Ramos (cell line): ENCODE measurements around the gene SIRT3.
"Not testable (repeated sequence)": the region's sequence is repeated elsewhere in the genome, so short reads cannot be mapped to it uniquely, and the experiment has no call there.

Source experiments
- in situ Hi-C: fragments of 300-500 bp; cut with MboI; formaldehyde crosslinking; loops from one replicate; pipeline ENCODE4 v1.14.3; 2022; ENCODE audit warnings: low sequenced_read_pairs; ENCODE audit not compliant: unreplicated experiment

Gene SIRT3

GRCh38 chr11:206526-207207 lies 29.5 kb downstream of the SIRT3 start:
- in situ Hi-C loops = no loop called here

- in situ Hi-C loops = no loop called here
Measured at GRCh38 chr11:206002-206384, 30.1 kb downstream of the SIRT3 start.

- in situ Hi-C loops = no loop called here
Measured at GRCh38 chr11:205221-206001, 30.7 kb downstream of the SIRT3 start.

GRCh38 chr11:204587-205109 lies 31.5 kb downstream of the SIRT3 start:
- in situ Hi-C loops = no loop called here

- in situ Hi-C loops = no loop called here
Measured at GRCh38 chr11:203945-204586, 32.1 kb downstream of the SIRT3 start.

- in situ Hi-C loops = no loop called here
Measured at GRCh38 chr11:203056-203944, 32.8 kb downstream of the SIRT3 start.

GRCh38 chr11:202490-202889 lies 33.7 kb downstream of the SIRT3 start:
- in situ Hi-C loops = no loop called here

- in situ Hi-C loops = no loop called here
Measured at GRCh38 chr11:201966-202365, 34.2 kb downstream of the SIRT3 start.

- in situ Hi-C loops = no loop called here
Measured at GRCh38 chr11:200224-201003, 35.7 kb downstream of the SIRT3 start.

GRCh38 chr11:199782-200181 lies 36.4 kb downstream of the SIRT3 start:
- in situ Hi-C loops = no loop called here

- in situ Hi-C loops = no loop called here
Measured at GRCh38 chr11:199004-199581, 37.0 kb downstream of the SIRT3 start.

- in situ Hi-C loops = no loop called here
Measured at GRCh38 chr11:198236-198806, 37.8 kb downstream of the SIRT3 start.

GRCh38 chr11:197741-198235 lies 38.4 kb downstream of the SIRT3 start:
- in situ Hi-C loops = no loop called here

GRCh38 chr11:196786-197731 lies 39.1 kb downstream of the SIRT3 start:
- in situ Hi-C loops = no loop called here

- in situ Hi-C loops = not testable (repeated sequence)
Measured at GRCh38 chr11:193481-193880, 42.7 kb downstream of the SIRT3 start.

GRCh38 chr11:192674-193128 lies 43.4 kb downstream of the SIRT3 start, which contains the start of gene SCGB1C1:
Gene SCGB1C1, plus strand, starts transcription at chr11:193078. Its CDS starts 22 bp downstream, at chr11:193100.
- in situ Hi-C loops = not testable (repeated sequence)
